B cell (primary cell): ENCODE results near the gene MAN2A2. TPM values are rescaled to one million over a fixed set of nuclear protein-coding genes. Genes with fewer than 3 reads are reported as not detected.

Experiments used
- ATAC-seq: fragments of 200-7000 bp; cut with Tn5 transposase; one replicate; pipeline ENCODE4 v1.10.0; 2021; ENCODE audit warnings: low read depth, mild to moderate bottlenecking, moderate number of reproducible peaks, moderate library complexity
- CTCF ChIA-PET: fragments of 350-600 bp; sonication (Branson Sonifier 250); formaldehyde crosslinking; loops from one replicate; lab custom pipeline; 2021; ENCODE audit warnings: antibody characterized with exemption, inconsistent platforms; lab: Charles Lee
- POLR2A ChIA-PET: fragments of 350-600 bp; sonication (Branson Sonifier 250); formaldehyde crosslinking; loops from one replicate; lab custom pipeline; 2021; ENCODE audit warnings: antibody characterized with exemption; lab: Charles Lee
- DNase-seq: peaks from one replicate; pipeline ENCODE4 v3.0.0; 2013
- H2AFZ ChIP-seq: 2 replicates; pipeline ENCODE4 v1.6.1; 2012; ENCODE audit warnings: mild to moderate bottlenecking, low read depth, low read length; ENCODE audit not compliant: insufficient read depth, poor library complexity, severe bottlenecking
- H3K27ac ChIP-seq, 2 donors: 1 replicate in 1 of 2; 2 replicates in 1 of 2; pipeline ENCODE4 v1.5.1; 2012 to 2013; ENCODE audit warnings: low read length in 2 of 2, mild to moderate bottlenecking in 2 of 2, moderate library complexity in 1 of 2
- H3K27me3 ChIP-seq, 4 experiments: fragments of 200-600 bp in 1 of 4; sonication (generic) in 1 of 4; replicated peaks in 1 of 4; 1 replicate in 2 of 4; 2 replicates in 2 of 4; pipeline versions ENCODE4 v1.6.1 to v1.7.0; 2013 to 2016; ENCODE audit warnings: low read length in 3 of 4, mild to moderate bottlenecking in 2 of 4, mixed read lengths in 1 of 4, moderate library complexity in 1 of 4; ENCODE audit not compliant: insufficient read depth in 4 of 4, control insufficient read depth in 3 of 4; ENCODE audit errors: control extremely low read depth in 1 of 4
- H3K36me3 ChIP-seq, 2 experiments: replicated peaks in 1 of 2; 1 replicate in 1 of 2; 2 replicates in 1 of 2; pipeline versions ENCODE4 v1.6.1 to v1.7.1; 2013; ENCODE audit warnings: low read length in 1 of 2; ENCODE audit not compliant: insufficient read depth in 2 of 2, control insufficient read depth in 1 of 2; ENCODE audit errors: control extremely low read depth in 1 of 2, extremely low read depth in 1 of 2
- H3K4me1 ChIP-seq, 2 donors: fragments of 200-600 bp in 1 of 2; sonication (generic) in 1 of 2; 1 replicate in 1 of 2; 2 replicates in 1 of 2; pipeline versions ENCODE4 v1.5.1 to v1.6.1; 2013 to 2017; ENCODE audit warnings: low read length in 2 of 2; ENCODE audit not compliant: control insufficient read depth in 2 of 2, insufficient read depth in 2 of 2
- H3K4me2 ChIP-seq: replicated peaks from 2 replicates; pipeline ENCODE3; 2012; ENCODE audit warnings: mild to moderate bottlenecking, low read depth, low read length; ENCODE audit not compliant: poor library complexity, severe bottlenecking
- H3K4me3 ChIP-seq, 5 experiments: fragments of 200-600 bp in 1 of 5; sonication (generic) in 1 of 5; 1 replicate in 3 of 5; 2 replicates in 2 of 5; pipeline versions ENCODE4 v1.5.1 to v1.7.0; 2011 to 2016; ENCODE audit warnings: low read length in 4 of 5, mild to moderate bottlenecking in 4 of 5, low read depth in 2 of 5, control low read depth in 1 of 5, moderate library complexity in 1 of 5; ENCODE audit not compliant: insufficient read depth in 1 of 5; ENCODE audit errors: control extremely low read depth in 1 of 5, extremely low read depth in 1 of 5
- H3K79me2 ChIP-seq: fragments of 200-600 bp; sonication (generic); one replicate; pipeline ENCODE4 v1.6.0; 2016; ENCODE audit warnings: low read length; ENCODE audit not compliant: control insufficient read depth, insufficient read depth
- H3K9ac ChIP-seq: fragments of 200-600 bp; sonication (generic); 2 replicates; pipeline ENCODE4 v1.6.1; 2017; ENCODE audit warnings: mild to moderate bottlenecking, low read length, moderate library complexity
- H3K9me3 ChIP-seq, 3 donors: one replicate each; pipeline versions ENCODE4 v1.6.1 to v1.7.1; 2013; ENCODE audit warnings: low read length in 2 of 3; ENCODE audit not compliant: control insufficient read depth in 2 of 3, insufficient read depth in 1 of 3; ENCODE audit errors: control extremely low read depth in 1 of 3
- H4K20me1 ChIP-seq: 2 replicates; pipeline ENCODE4 v1.6.0; 2012; ENCODE audit warnings: mild to moderate bottlenecking, low read length; ENCODE audit not compliant: insufficient read depth, control insufficient read depth, poor library complexity, severe bottlenecking
- H3K27ac Mint-ChIP-seq: one replicate; pipeline ENCODE4 v1.8.0; 2021; ENCODE audit warnings: mixed read lengths
- H3K27me3 Mint-ChIP-seq: one replicate; pipeline ENCODE4 v1.8.0; 2021; ENCODE audit warnings: mixed read lengths
- H3K4me1 Mint-ChIP-seq: one replicate; pipeline ENCODE4 v1.8.0; 2021; ENCODE audit warnings: mixed read lengths
- H3K4me3 Mint-ChIP-seq: one replicate; pipeline ENCODE4 v1.8.0; 2021; ENCODE audit warnings: mixed read lengths
- H3K9me3 Mint-ChIP-seq: one replicate; pipeline ENCODE4 v1.8.0; 2022; ENCODE audit warnings: mixed read lengths; ENCODE audit not compliant: insufficient read depth
- CTCF ChIP-seq: fragments of 200-600 bp; IDR thresholded peaks from one replicate; pipeline ENCODE4 v1.8.0; 2022; ENCODE audit warnings: antibody characterized with exemption, mild to moderate bottlenecking
- EZH2 ChIP-seq: IDR thresholded peaks from 2 replicates; pipeline ENCODE4 v1.6.1; 2012; ENCODE audit warnings: borderline replicate concordance, low read depth, mild to moderate bottlenecking, moderate library complexity, low read length; ENCODE audit not compliant: insufficient read depth, poor library complexity, severe bottlenecking
- WGBS: methylation state at CpG from one replicate; pipeline ENCODE4 v1.1.5; 2013; ENCODE audit warnings: missing lambda C conversion rate; ENCODE audit not compliant: insufficient coverage; 5-methylcytosine and 5-hydroxymethylcytosine counted together
- intact Hi-C: fragments of 100-400 bp; cut with micrococcal nuclease; formaldehyde crosslinking; loops from one replicate; pipeline ENCODE4 v1.10.0; 2022
- polyA plus RNA-seq: library from polyadenylated mRNA; depleted of rRNA; stranded (reverse); fragments of >200 nt; gene quantifications from 2 replicates; pipeline ENCODE4 v1.2.3, GENCODE V29; 2012
- total RNA-seq, 2 donors: library from RNA; stranded (reverse); fragments of 120-200 nt in 1 of 2; gene quantifications; 1 replicate in 1 of 2; 2 replicates in 1 of 2; pipeline versions ENCODE4 v1.2.3 to v1.2.4, GENCODE V29; 2013 to 2022

Gene MAN2A2
- total and polyA plus RNA-seq, 2 donors (not counting 1 experiment from before 2014, with no cell fraction given): 180 to 234 TPM

GRCh38 chr15:90869601-90870353, 33.3 kb upstream of the MAN2A2 start:
- peaks cover 27% of the 10 kb centered on the region for H3K79me2 ChIP-seq
- Mint-ChIP-seq H3K27ac (peak overlapping the region; percentile 95), H3K4me3 (peak overlapping the region; percentile 92), H3K27me3 (no peaks in the 10 kb centered on the region), H3K4me1 (peaks cover 41% of the 10 kb centered on the region), H3K9me3 (no peaks in the 10 kb centered on the region)
- CTCF ChIA-PET: interaction anchor here (0.6 to 2.2 kb wide), 4 partner anchors 15 to 63 kb away, joined by 3 to 14 read pairs (median 10); partner anchors contain the start of gene HDDC3
- WGBS: 10% methylated on average over 3 of the region's 9 CpGs
- H2AFZ ChIP-seq: no peak overlapping the region
- peaks cover 28% of the 10 kb centered on the region for H4K20me1 ChIP-seq
- TF ChIP-seq CTCF (no peak), EZH2 (no peak)
- H3K4me3 ChIP-seq: peak overlapping the region in 1 of 5 experiments; percentile 18
- H3K4me1 ChIP-seq: peaks cover 31 to 39% of the 10 kb centered on the region in 2 donors
- H3K9me3 ChIP-seq: no peaks in the 10 kb centered on the region
- peak overlapping the region; percentile 1 for H3K9ac ChIP-seq
- POLR2A ChIA-PET: interaction anchor here (0.6 to 2.2 kb wide), 6 partner anchors 14 to 83 kb away, joined by 3 to 12 read pairs (median 4); partner anchors contain the start of gene FES
- intact Hi-C loops: loop anchor here (5.0 kb wide), 2 partner anchors 32 to 152 kb away; partner anchors contain the start of gene BLM
- peak; percentile 59 for ATAC-seq
- peak overlapping the region; percentile 98 for H3K4me2 ChIP-seq
- peak overlapping the region; percentile 19 to 32 for H3K27ac ChIP-seq
- H3K27me3 ChIP-seq: no peaks in the 10 kb centered on the region
- H3K36me3 ChIP-seq: no peaks in the 10 kb centered on the region
- peak; percentile 50 for DNase-seq
